Tibial nerve (tissue), 4 donors: ENCODE results near the gene SMAD3.

Experiments
- CTCF ChIP-seq, 5 experiments: fragments of 200-600 bp in 3 of 5; fragments of 450-650 bp in 2 of 5; sonication (generic) in 3 of 5; IDR thresholded peaks; one replicate each; pipeline ENCODE4 v1.5.1; 2016 to 2019; ENCODE audit warnings: antibody characterized with exemption in 5 of 5, mild to moderate bottlenecking in 3 of 5, moderate library complexity in 2 of 5
- EP300 ChIP-seq, 2 donors: sonication (generic); formaldehyde crosslinking; IDR thresholded peaks; one replicate each; pipeline ENCODE4 v1.6.1; 2017; ENCODE audit warnings: antibody characterized with exemption in 2 of 2, mild to moderate bottlenecking in 1 of 2
- POLR2A ChIP-seq, 2 donors: fragments of 450-650 bp; IDR thresholded peaks; one replicate each; pipeline ENCODE4 v1.6.1; 2017; ENCODE audit warnings: antibody characterized with exemption in 2 of 2, mild to moderate bottlenecking in 2 of 2, moderate library complexity in 2 of 2

GRCh38 chr15:67093504-67093862, 28.1 kb downstream of the SMAD3 start:
- no peak for TF ChIP-seq CTCF (IDR thresholded peaks at IDR 0.05)
- TF ChIP-seq EP300 (IDR thresholded peaks at IDR 0.05), result peak in 1 of 2 donors; percentile 25
- TF ChIP-seq POLR2A (IDR thresholded peaks at IDR 0.05), result no peak
